ENCODE measurements around the gene KNDC1. TPM values are rescaled to one million over a fixed set of nuclear protein-coding genes. Genes with fewer than 3 reads are reported as not detected.

KNDC1 gene
- total and polyA plus RNA-seq, 2 experiments from 2014 or later = 1.8 to 16.0 TPM

DNA sequence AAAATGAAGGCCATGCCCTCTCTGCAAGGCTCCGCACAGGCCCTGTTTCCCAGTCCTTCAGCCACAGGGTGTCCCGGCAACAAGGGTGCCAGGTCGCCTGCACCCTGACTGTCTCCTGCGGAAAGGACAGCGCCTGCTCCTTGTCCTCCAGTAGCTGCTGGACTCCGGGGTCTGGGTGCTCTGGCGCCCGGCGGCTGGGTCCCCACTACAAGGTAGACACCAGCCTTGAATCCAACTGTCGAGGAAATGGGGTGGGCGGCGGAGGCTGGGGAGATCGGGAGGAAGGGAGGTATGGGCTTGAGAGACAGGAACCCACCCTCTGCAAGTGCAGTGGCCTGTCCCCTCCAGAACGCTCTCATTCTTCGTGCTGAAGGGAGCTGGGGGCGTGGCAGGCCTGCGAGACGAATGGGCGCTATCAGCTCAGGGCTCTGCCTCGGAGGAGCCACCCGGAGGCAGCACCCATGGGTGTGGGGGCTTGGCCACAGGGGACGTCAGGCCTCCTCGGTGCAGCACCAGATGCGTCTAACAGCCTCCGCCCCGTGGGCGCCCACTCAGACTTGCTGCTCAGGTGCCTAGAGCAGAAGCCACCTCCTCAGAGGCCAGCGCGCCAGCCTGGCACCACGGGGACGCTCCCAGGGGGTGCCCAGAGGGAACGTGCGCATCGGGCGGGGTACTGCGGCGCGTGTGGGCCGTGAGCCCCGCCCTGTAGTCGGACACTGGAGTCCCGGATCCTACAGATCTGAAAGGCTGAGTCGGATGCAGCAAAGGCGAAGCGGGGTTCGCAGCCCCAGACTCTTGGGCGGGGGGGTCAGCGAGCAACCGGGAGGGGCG is 101.1 kb downstream of the KNDC1 start:
- H3K36me3 Mint-ChIP-seq (ENCODE audit: low read depth) = peaks cover 3% of the 10 kb centered on the region; the same call in 1 of the 3 replicates
- no peak overlapping the region for H3K27ac Mint-ChIP-seq
- no peaks in the 10 kb centered on the region for H4K20me1 ChIP-seq (replicated peaks; ENCODE audit: insufficient read depth)
- peak; percentile 46 for DNase-seq (ENCODE audit: low spot score)
- H3K4me3 ChIP-seq = peak overlapping the region; percentile 69
- H3K4me1 ChIP-seq (ENCODE audit: insufficient read depth) = peaks cover 13% of the 10 kb centered on the region
- H3K4me1 Mint-ChIP-seq = peaks cover 12% of the 10 kb centered on the region
- H3F3A ChIP-seq (replicated peaks; ENCODE audit: low read depth) = no peaks in the 10 kb centered on the region
- H3K27ac ChIP-seq (ENCODE audit: low read depth) = no peak overlapping the region
- H3K4me3 Mint-ChIP-seq = peak overlapping the region; percentile 63
- no peaks in the 10 kb centered on the region for H3K9me3 Mint-ChIP-seq
- ATAC-seq = peak; percentile 19
- H3K4me2 ChIP-seq = peak overlapping the region; percentile 84
- H3K36me3 ChIP-seq (ENCODE audit: insufficient read depth) = no peaks in the 10 kb centered on the region
- no peaks in the 10 kb centered on the region for H3K9me2 ChIP-seq (ENCODE audit: insufficient read depth)
- no peaks in the 10 kb centered on the region for H3K79me2 ChIP-seq (replicated peaks; ENCODE audit: insufficient read depth)
- no peak for TF ChIP-seq NANOG (IDR thresholded peaks at IDR 0.05; ENCODE audit: borderline replicate concordance)
- TF ChIP-seq, protein P1, sequence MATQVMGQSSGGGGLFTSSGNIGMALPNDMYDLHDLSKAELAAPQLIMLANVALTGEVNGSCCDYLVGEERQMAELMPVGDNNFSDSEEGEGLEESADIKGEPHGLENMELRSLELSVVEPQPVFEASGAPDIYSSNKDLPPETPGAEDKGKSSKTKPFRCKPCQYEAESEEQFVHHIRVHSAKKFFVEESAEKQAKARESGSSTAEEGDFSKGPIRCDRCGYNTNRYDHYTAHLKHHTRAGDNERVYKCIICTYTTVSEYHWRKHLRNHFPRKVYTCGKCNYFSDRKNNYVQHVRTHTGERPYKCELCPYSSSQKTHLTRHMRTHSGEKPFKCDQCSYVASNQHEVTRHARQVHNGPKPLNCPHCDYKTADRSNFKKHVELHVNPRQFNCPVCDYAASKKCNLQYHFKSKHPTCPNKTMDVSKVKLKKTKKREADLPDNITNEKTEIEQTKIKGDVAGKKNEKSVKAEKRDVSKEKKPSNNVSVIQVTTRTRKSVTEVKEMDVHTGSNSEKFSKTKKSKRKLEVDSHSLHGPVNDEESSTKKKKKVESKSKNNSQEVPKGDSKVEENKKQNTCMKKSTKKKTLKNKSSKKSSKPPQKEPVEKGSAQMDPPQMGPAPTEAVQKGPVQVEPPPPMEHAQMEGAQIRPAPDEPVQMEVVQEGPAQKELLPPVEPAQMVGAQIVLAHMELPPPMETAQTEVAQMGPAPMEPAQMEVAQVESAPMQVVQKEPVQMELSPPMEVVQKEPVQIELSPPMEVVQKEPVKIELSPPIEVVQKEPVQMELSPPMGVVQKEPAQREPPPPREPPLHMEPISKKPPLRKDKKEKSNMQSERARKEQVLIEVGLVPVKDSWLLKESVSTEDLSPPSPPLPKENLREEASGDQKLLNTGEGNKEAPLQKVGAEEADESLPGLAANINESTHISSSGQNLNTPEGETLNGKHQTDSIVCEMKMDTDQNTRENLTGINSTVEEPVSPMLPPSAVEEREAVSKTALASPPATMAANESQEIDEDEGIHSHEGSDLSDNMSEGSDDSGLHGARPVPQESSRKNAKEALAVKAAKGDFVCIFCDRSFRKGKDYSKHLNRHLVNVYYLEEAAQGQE (IDR thresholded peaks at IDR 0.05; ENCODE audit: unreplicated experiment) = no peak
- TF ChIP-seq, protein P2, sequence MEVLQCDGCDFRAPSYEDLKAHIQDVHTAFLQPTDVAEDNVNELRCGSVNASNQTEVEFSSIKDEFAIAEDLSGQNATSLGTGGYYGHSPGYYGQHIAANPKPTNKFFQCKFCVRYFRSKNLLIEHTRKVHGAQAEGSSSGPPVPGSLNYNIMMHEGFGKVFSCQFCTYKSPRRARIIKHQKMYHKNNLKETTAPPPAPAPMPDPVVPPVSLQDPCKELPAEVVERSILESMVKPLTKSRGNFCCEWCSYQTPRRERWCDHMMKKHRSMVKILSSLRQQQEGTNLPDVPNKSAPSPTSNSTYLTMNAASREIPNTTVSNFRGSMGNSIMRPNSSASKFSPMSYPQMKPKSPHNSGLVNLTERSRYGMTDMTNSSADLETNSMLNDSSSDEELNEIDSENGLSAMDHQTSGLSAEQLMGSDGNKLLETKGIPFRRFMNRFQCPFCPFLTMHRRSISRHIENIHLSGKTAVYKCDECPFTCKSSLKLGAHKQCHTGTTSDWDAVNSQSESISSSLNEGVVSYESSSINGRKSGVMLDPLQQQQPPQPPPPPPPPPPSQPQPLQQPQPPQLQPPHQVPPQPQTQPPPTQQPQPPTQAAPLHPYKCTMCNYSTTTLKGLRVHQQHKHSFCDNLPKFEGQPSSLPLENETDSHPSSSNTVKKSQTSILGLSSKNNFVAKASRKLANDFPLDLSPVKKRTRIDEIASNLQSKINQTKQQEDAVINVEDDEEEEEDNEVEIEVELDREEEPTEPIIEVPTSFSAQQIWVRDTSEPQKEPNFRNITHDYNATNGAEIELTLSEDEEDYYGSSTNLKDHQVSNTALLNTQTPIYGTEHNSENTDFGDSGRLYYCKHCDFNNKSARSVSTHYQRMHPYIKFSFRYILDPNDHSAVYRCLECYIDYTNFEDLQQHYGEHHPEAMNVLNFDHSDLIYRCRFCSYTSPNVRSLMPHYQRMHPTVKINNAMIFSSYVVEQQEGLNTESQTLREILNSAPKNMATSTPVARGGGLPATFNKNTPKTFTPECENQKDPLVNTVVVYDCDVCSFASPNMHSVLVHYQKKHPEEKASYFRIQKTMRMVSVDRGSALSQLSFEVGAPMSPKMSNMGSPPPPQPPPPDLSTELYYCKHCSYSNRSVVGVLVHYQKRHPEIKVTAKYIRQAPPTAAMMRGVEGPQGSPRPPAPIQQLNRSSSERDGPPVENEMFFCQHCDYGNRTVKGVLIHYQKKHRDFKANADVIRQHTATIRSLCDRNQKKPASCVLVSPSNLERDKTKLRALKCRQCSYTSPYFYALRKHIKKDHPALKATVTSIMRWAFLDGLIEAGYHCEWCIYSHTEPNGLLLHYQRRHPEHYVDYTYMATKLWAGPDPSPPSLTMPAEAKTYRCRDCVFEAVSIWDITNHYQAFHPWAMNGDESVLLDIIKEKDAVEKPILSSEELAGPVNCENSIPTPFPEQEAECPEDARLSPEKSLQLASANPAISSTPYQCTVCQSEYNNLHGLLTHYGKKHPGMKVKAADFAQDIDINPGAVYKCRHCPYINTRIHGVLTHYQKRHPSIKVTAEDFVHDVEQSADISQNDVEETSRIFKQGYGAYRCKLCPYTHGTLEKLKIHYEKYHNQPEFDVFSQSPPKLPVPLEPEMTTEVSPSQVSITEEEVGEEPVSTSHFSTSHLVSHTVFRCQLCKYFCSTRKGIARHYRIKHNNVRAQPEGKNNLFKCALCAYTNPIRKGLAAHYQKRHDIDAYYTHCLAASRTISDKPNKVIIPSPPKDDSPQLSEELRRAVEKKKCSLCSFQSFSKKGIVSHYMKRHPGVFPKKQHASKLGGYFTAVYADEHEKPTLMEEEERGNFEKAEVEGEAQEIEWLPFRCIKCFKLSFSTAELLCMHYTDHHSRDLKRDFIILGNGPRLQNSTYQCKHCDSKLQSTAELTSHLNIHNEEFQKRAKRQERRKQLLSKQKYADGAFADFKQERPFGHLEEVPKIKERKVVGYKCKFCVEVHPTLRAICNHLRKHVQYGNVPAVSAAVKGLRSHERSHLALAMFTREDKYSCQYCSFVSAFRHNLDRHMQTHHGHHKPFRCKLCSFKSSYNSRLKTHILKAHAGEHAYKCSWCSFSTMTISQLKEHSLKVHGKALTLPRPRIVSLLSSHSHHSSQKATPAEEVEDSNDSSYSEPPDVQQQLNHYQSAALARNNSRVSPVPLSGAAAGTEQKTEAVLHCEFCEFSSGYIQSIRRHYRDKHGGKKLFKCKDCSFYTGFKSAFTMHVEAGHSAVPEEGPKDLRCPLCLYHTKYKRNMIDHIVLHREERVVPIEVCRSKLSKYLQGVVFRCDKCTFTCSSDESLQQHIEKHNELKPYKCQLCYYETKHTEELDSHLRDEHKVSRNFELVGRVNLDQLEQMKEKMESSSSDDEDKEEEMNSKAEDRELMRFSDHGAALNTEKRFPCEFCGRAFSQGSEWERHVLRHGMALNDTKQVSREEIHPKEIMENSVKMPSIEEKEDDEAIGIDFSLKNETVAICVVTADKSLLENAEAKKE (CRISPR knock-in tag; IDR thresholded peaks at IDR 0.05) = no peak
- TF ChIP-seq CREB1 (CRISPR knock-in tag; IDR thresholded peaks at IDR 0.05; ENCODE audit: low read depth) = no peak
- no peak for TF ChIP-seq STAT1 (IDR thresholded peaks at IDR 0.05; ENCODE audit: unreplicated experiment)
- TF ChIP-seq EZH2 (IDR thresholded peaks at IDR 0.05; ENCODE audit: low read depth, unreplicated experiment) = no peak
- TF ChIP-seq POLR2AphosphoS5 (IDR thresholded peaks at IDR 0.05; ENCODE audit: low read depth) = no peak
- no peak for TF ChIP-seq ZNF114 (CRISPR knock-in tag; IDR thresholded peaks at IDR 0.05)
- TF ChIP-seq, protein P3, sequence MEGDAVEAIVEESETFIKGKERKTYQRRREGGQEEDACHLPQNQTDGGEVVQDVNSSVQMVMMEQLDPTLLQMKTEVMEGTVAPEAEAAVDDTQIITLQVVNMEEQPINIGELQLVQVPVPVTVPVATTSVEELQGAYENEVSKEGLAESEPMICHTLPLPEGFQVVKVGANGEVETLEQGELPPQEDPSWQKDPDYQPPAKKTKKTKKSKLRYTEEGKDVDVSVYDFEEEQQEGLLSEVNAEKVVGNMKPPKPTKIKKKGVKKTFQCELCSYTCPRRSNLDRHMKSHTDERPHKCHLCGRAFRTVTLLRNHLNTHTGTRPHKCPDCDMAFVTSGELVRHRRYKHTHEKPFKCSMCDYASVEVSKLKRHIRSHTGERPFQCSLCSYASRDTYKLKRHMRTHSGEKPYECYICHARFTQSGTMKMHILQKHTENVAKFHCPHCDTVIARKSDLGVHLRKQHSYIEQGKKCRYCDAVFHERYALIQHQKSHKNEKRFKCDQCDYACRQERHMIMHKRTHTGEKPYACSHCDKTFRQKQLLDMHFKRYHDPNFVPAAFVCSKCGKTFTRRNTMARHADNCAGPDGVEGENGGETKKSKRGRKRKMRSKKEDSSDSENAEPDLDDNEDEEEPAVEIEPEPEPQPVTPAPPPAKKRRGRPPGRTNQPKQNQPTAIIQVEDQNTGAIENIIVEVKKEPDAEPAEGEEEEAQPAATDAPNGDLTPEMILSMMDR (conservative IDR thresholded peaks at IDR 0.05; ENCODE audit: low read depth in 2 of 2) = no peak
- TF ChIP-seq, protein P4, sequence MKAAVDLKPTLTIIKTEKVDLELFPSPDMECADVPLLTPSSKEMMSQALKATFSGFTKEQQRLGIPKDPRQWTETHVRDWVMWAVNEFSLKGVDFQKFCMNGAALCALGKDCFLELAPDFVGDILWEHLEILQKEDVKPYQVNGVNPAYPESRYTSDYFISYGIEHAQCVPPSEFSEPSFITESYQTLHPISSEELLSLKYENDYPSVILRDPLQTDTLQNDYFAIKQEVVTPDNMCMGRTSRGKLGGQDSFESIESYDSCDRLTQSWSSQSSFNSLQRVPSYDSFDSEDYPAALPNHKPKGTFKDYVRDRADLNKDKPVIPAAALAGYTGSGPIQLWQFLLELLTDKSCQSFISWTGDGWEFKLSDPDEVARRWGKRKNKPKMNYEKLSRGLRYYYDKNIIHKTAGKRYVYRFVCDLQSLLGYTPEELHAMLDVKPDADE (IDR thresholded peaks at IDR 0.05) = no peak
- TF ChIP-seq EZH2phosphoT487 (IDR thresholded peaks at IDR 0.05; ENCODE audit: unreplicated experiment) = no peak
- no peak for TF ChIP-seq ZNF331 (CRISPR knock-in tag; IDR thresholded peaks at IDR 0.05; ENCODE audit: low read depth)
- TF ChIP-seq JUNB (IDR thresholded peaks at IDR 0.05; ENCODE audit: unreplicated experiment) = no peak
- peaks cover 8% of the 10 kb centered on the region for H3K27me3 ChIP-seq (ENCODE audit: insufficient read depth)
- peaks cover 23% of the 10 kb centered on the region for H3K27me3 Mint-ChIP-seq (ENCODE audit: insufficient read depth, low read depth, poor library complexity)
- no peak overlapping the region for H2AFZ ChIP-seq

Measured in GM23338 (cell line).